Neuronal stem cell (in vitro differentiated cells): Measurements from ENCODE around the gene NUDT6.

Experiments used
- DNase-seq: peaks from one replicate; pipeline ENCODE4 v3.0.0-alpha.2; 2013; ENCODE audit warnings: low spot score
- H2AFZ ChIP-seq: one replicate; pipeline ENCODE4 v1.6.1; 2013; ENCODE audit warnings: mild to moderate bottlenecking, low read length, inconsistent platforms
- H2AK5ac ChIP-seq: 2 replicates; pipeline ENCODE4 v1.6.1; 2013; ENCODE audit warnings: low read depth, mild to moderate bottlenecking, inconsistent platforms, low read length, moderate library complexity, mixed read lengths
- H2BK120ac ChIP-seq: 2 replicates; pipeline ENCODE4 v1.6.1; 2013; ENCODE audit warnings: low read depth, mild to moderate bottlenecking, inconsistent platforms, low read length, moderate library complexity, mixed read lengths
- H2BK12ac ChIP-seq: one replicate; pipeline ENCODE4 v1.6.1; 2013; ENCODE audit warnings: low read length, inconsistent platforms
- H2BK15ac ChIP-seq: 2 replicates; pipeline ENCODE4 v1.6.1; 2013; ENCODE audit warnings: mild to moderate bottlenecking, low read length, inconsistent platforms, mixed read lengths
- H2BK5ac ChIP-seq: one replicate; pipeline ENCODE4 v1.6.1; 2013; ENCODE audit warnings: inconsistent platforms, mild to moderate bottlenecking, low read length, moderate library complexity
- H3K14ac ChIP-seq: one replicate; pipeline ENCODE4 v1.6.1; 2013; ENCODE audit warnings: low read length, inconsistent platforms
- H3K18ac ChIP-seq: 2 replicates; pipeline ENCODE4 v1.6.1; 2013; ENCODE audit warnings: low read length, inconsistent platforms
- H3K23ac ChIP-seq: 2 replicates; pipeline ENCODE4 v1.6.1; 2013; ENCODE audit warnings: low read depth, mild to moderate bottlenecking, mixed read lengths, low read length, inconsistent platforms; ENCODE audit not compliant: poor library complexity
- H3K27ac ChIP-seq: replicated peaks from 3 replicates; pipeline ENCODE4 v1.5.1; 2013; ENCODE audit warnings: low read length, inconsistent platforms
- H3K27me3 ChIP-seq, 3 experiments: 2 replicates each; pipeline ENCODE4 v1.6.1; 2013; ENCODE audit warnings: low read length in 3 of 3, mild to moderate bottlenecking in 2 of 3, inconsistent platforms in 1 of 3, low read depth in 1 of 3, mixed read lengths in 1 of 3, moderate library complexity in 1 of 3; ENCODE audit not compliant: control insufficient read depth in 3 of 3, insufficient read depth in 3 of 3
- H3K36me3 ChIP-seq, 2 donors: replicated peaks in 1 of 2; 2 replicates each; pipeline ENCODE4 v1.6.1; 2013; ENCODE audit warnings: low read length in 2 of 2; ENCODE audit not compliant: control insufficient read depth in 2 of 2, insufficient read depth in 2 of 2
- H3K4ac ChIP-seq: 2 replicates; pipeline ENCODE4 v1.6.1; 2013; ENCODE audit warnings: inconsistent platforms, mild to moderate bottlenecking, low read length, moderate library complexity
- H3K4me1 ChIP-seq, 2 donors: 1 replicate in 1 of 2; 2 replicates in 1 of 2; pipeline ENCODE4 v1.6.1; 2013; ENCODE audit warnings: low read length in 2 of 2, low read depth in 1 of 2; ENCODE audit not compliant: control insufficient read depth in 2 of 2, insufficient read depth in 1 of 2
- H3K4me2 ChIP-seq: one replicate; pipeline ENCODE4 v1.6.1; 2013; ENCODE audit warnings: mild to moderate bottlenecking, low read length, inconsistent platforms; ENCODE audit not compliant: insufficient read depth, poor library complexity, severe bottlenecking
- H3K4me3 ChIP-seq, 2 donors: 2 replicates each; pipeline ENCODE4 v1.5.1; 2013; ENCODE audit warnings: low read length in 2 of 2, mild to moderate bottlenecking in 2 of 2, inconsistent platforms in 1 of 2, moderate library complexity in 1 of 2
- H3K79me1 ChIP-seq: one replicate; pipeline ENCODE4 v1.6.1; 2013; ENCODE audit warnings: low read depth, mild to moderate bottlenecking, inconsistent platforms, low read length, moderate library complexity
- H3K9ac ChIP-seq: one replicate; pipeline ENCODE4 v1.6.1; 2013; ENCODE audit warnings: mild to moderate bottlenecking, low read depth, low read length, inconsistent platforms; ENCODE audit not compliant: poor library complexity
- H3K9me3 ChIP-seq, 2 donors: replicated peaks in 1 of 2; 2 replicates each; pipeline versions ENCODE3 to v1.6.1; 2013; ENCODE audit warnings: low read length in 2 of 2, mild to moderate bottlenecking in 2 of 2, inconsistent platforms in 1 of 2, low read depth in 1 of 2, mixed read lengths in 1 of 2, moderate library complexity in 1 of 2; ENCODE audit not compliant: control insufficient read depth in 2 of 2, insufficient read depth in 1 of 2
- H4K8ac ChIP-seq: one replicate; pipeline ENCODE4 v1.6.1; 2013; ENCODE audit warnings: low read depth, mild to moderate bottlenecking, inconsistent platforms, low read length, moderate library complexity
- H4K91ac ChIP-seq: one replicate; pipeline ENCODE4 v1.6.1; 2013; ENCODE audit warnings: low read length, low read depth, mild to moderate bottlenecking, inconsistent platforms; ENCODE audit not compliant: poor library complexity
- WGBS, 2 donors: extraction: QIAGEN DNeasy Blood & Tissue Kit; methylation state at CpG; one replicate each; pipeline ENCODE4 v1.1.7; 2013; ENCODE audit warnings: missing lambda C conversion rate in 2 of 2, mixed read lengths in 1 of 2; ENCODE audit not compliant: insufficient read length in 2 of 2, insufficient replicate concordance in 1 of 2; ENCODE audit errors: extremely low coverage in 2 of 2; 5-methylcytosine and 5-hydroxymethylcytosine counted together

The NUDT6 gene

GRCh38 chr4:122917731-122918130 is 4.7 kb downstream of the NUDT6 start:
- Histone ChIP-seq H3K27me3 (no peaks in the 10 kb centered on the region), H2BK5ac (no peak overlapping the region), H3K27ac (no peak overlapping the region), H3K79me1 (peaks cover 3% of the 10 kb centered on the region), H4K8ac (no peak overlapping the region), H3K9ac (no peak overlapping the region), H2BK120ac (no peak overlapping the region), H2AK5ac (no peak overlapping the region), H3K9me3 (no peaks in the 10 kb centered on the region), H2BK15ac (no peak overlapping the region), H4K91ac (no peak overlapping the region), H3K4ac (no peak overlapping the region), H2BK12ac (no peak overlapping the region), H3K14ac (no peak overlapping the region), H3K18ac (no peak overlapping the region), H3K4me1 (no peaks in the 10 kb centered on the region), H2AFZ (no peak overlapping the region), H3K23ac (no peak overlapping the region), H3K4me2 (no peak overlapping the region), H3K4me3 (no peak overlapping the region), H3K36me3 (peaks cover 4 to 48% of the 10 kb centered on the region in 2 donors)
- no CpG with 5 or more reads among the region's 5 CpGs for WGBS, 2 donors
- no peak for DNase-seq

- Histone ChIP-seq H3K4me2 (no peak overlapping the region), H2BK5ac (no peak overlapping the region), H2BK12ac (no peak overlapping the region), H3K4me3 (no peak overlapping the region), H2BK120ac (no peak overlapping the region), H3K23ac (no peak overlapping the region), H3K4ac (no peak overlapping the region), H2AFZ (no peak overlapping the region), H3K36me3 (peaks cover 4 to 76% of the 10 kb centered on the region in 2 donors), H3K27ac (no peak overlapping the region), H3K18ac (no peak overlapping the region), H3K79me1 (no peaks in the 10 kb centered on the region), H4K8ac (no peak overlapping the region), H3K9me3 (no peaks in the 10 kb centered on the region), H4K91ac (no peak overlapping the region), H3K14ac (no peak overlapping the region), H3K9ac (no peak overlapping the region), H3K27me3 (no peaks in the 10 kb centered on the region), H3K4me1 (no peaks in the 10 kb centered on the region), H2AK5ac (no peak overlapping the region), H2BK15ac (no peak overlapping the region)
- DNase-seq = no peak
- WGBS, 2 donors = no CpG with 5 or more reads among the region's 3 CpGs
These were observed 7.5 kb downstream of the NUDT6 start for GRCh38 chr4:122914938-122915337.

DNA sequence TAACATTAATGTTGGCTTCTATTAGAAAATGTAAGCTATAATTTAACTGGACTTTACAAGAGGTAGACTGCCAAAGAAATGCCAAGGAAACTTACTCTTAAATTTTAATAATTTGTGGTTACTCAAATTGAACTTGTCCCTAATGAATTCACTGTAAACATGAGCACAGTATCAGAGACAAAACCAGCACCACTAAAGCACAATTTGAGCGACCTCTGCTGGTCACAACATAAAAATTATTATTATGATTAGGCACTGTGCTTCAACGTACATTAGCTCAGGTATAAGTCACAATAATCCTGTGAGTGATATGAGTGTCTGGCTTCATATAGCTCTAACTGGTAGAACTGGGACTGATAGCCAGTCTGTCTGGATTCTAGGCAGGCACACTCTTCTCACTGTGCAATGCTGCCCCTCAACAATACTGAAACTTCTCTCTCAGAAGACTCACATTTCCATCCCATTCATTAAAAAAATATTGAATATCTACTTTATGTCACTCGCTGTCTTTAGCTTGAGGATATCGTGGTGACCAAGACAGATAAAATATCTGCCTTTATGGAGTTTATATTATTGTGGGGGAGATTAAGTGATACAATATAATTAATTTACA is 8.0 kb downstream of the NUDT6 start:
- no peak for DNase-seq
- Histone ChIP-seq H3K36me3 (peaks cover 4 to 81% of the 10 kb centered on the region in 2 donors), H2BK5ac (no peak overlapping the region), H3K4me3 (no peak overlapping the region), H3K27me3 (no peaks in the 10 kb centered on the region), H2BK120ac (no peak overlapping the region), H3K18ac (no peak overlapping the region), H3K4me1 (no peaks in the 10 kb centered on the region), H3K27ac (no peak overlapping the region), H3K79me1 (no peaks in the 10 kb centered on the region), H4K8ac (no peak overlapping the region), H3K9me3 (no peaks in the 10 kb centered on the region), H3K9ac (no peak overlapping the region), H2BK15ac (no peak overlapping the region), H3K4ac (no peak overlapping the region), H4K91ac (no peak overlapping the region), H3K4me2 (no peak overlapping the region), H2AK5ac (no peak overlapping the region), H2AFZ (no peak overlapping the region), H2BK12ac (no peak overlapping the region), H3K14ac (no peak overlapping the region), H3K23ac (no peak overlapping the region)
- no CpG with 5 or more reads among the region's 4 CpGs for WGBS, 2 donors

- H4K91ac ChIP-seq = no peak overlapping the region
- no peak for DNase-seq
- H3K9me3 ChIP-seq = no peaks in the 10 kb centered on the region
- no peak overlapping the region for H3K23ac ChIP-seq
- no peak overlapping the region for H2BK15ac ChIP-seq
- H3K4me3 ChIP-seq = no peak overlapping the region
- no peak overlapping the region for H2AFZ ChIP-seq
- no peak overlapping the region for H4K8ac ChIP-seq
- no peak overlapping the region for H3K9ac ChIP-seq
- H3K4ac ChIP-seq = no peak overlapping the region
- H2BK120ac ChIP-seq = no peak overlapping the region
- no peaks in the 10 kb centered on the region for H3K4me1 ChIP-seq
- H3K4me2 ChIP-seq = no peak overlapping the region
- H2BK12ac ChIP-seq = no peak overlapping the region
- H2AK5ac ChIP-seq = no peak overlapping the region
- no CpG with 5 or more reads among the region's 1 CpG for WGBS, 2 donors
- no peak overlapping the region for H3K18ac ChIP-seq
- no peaks in the 10 kb centered on the region for H3K27me3 ChIP-seq
- no peak overlapping the region for H2BK5ac ChIP-seq
- H3K27ac ChIP-seq = no peak overlapping the region
- H3K36me3 ChIP-seq = peaks cover 6 to 94% of the 10 kb centered on the region in 2 donors
- H3K14ac ChIP-seq = no peak overlapping the region
- H3K79me1 ChIP-seq = no peaks in the 10 kb centered on the region
These were observed 9.4 kb downstream of the NUDT6 start for GRCh38 chr4:122912810-122913575.
